C4-2B (cell line): Measurements from ENCODE around the gene ZNF219.

Experiments used
- CTCF ChIP-seq: fragments of 450-650 bp; conservative IDR thresholded peaks from 2 replicates; pipeline ENCODE4 v1.5.1; 2017; ENCODE audit warnings: mild to moderate bottlenecking
- ZFX ChIP-seq: fragments of 450-650 bp; IDR thresholded peaks from 2 replicates; pipeline ENCODE4 v1.6.1; 2017

- TF ChIP-seq CTCF (no peak), ZFX (no peak)
These were observed 51.1 kb downstream of the ZNF219 start for GRCh38 chr14:21047378-21047781.
